IMR-90 (cell line): Measurements from ENCODE around the gene PCID2. TPM values are rescaled to one million over a fixed set of nuclear protein-coding genes. Genes with fewer than 3 reads are reported as not detected.

Experiments
- ATAC-seq: fragments of 200-7000 bp; cut with Tn5 transposase; 2 replicates; pipeline ENCODE4 v1.9.1; 2020; ENCODE audit warnings: low read depth, mild to moderate bottlenecking, moderate library complexity
- BruUV-seq: library from RNA; stranded (reverse); fragments of 400-500 nt; replicated peaks from 2 replicates; lab custom pipeline; 2021; lab: Mats Ljungman, UMichigan
- CTCF ChIA-PET: fragments of 300-600 bp; formaldehyde crosslinking; extraction: SDS; loops from one replicate; lab custom pipeline; 2021; ENCODE audit warnings: antibody characterized with exemption; lab: Yijun Ruan, JAX
- POLR2A ChIA-PET: fragments of 300-600 bp; sonication (Branson Sonifier 250); formaldehyde crosslinking; loops from one replicate; lab custom pipeline; 2022; ENCODE audit warnings: antibody characterized with exemption; ENCODE audit not compliant: unreplicated experiment; lab: Charles Lee
- DNase-seq: peaks from one replicate; pipeline ENCODE4 v3.0.0; 2013
- H2AFZ ChIP-seq: replicated peaks from 2 replicates; pipeline ENCODE3; 2013; ENCODE audit warnings: low read length, mild to moderate bottlenecking; ENCODE audit not compliant: poor library complexity
- H2AK5ac ChIP-seq: 2 replicates; pipeline ENCODE4 v1.6.1; 2013; ENCODE audit warnings: low read depth, low read length, inconsistent platforms
- H2AK9ac ChIP-seq: replicated peaks from 2 replicates; pipeline ENCODE3; 2013; ENCODE audit warnings: mild to moderate bottlenecking, low read depth, low read length, moderate library complexity; ENCODE audit not compliant: poor library complexity
- H2BK120ac ChIP-seq: 2 replicates; pipeline ENCODE4 v1.6.1; 2013; ENCODE audit warnings: low read depth, low read length, inconsistent platforms
- H2BK15ac ChIP-seq: 3 replicates; pipeline ENCODE4 v1.6.1; 2013; ENCODE audit warnings: low read depth, low read length, inconsistent platforms
- H2BK20ac ChIP-seq: 2 replicates; pipeline ENCODE4 v1.6.1; 2013; ENCODE audit warnings: low read depth, mild to moderate bottlenecking, inconsistent platforms, low read length, moderate library complexity
- H2BK5ac ChIP-seq: 2 replicates; pipeline ENCODE4 v1.6.1; 2013; ENCODE audit warnings: mild to moderate bottlenecking, low read depth, low read length, inconsistent platforms; ENCODE audit not compliant: poor library complexity, severe bottlenecking
- H3K14ac ChIP-seq: replicated peaks from 2 replicates; pipeline ENCODE4 v1.6.1; 2013; ENCODE audit warnings: low read depth, low read length, inconsistent platforms
- H3K18ac ChIP-seq: 2 replicates; pipeline ENCODE4 v1.6.1; 2013; ENCODE audit warnings: low read depth, low read length, control low read depth
- H3K23ac ChIP-seq: 2 replicates; pipeline ENCODE4 v1.6.1; 2013; ENCODE audit warnings: low read depth, low read length, inconsistent platforms
- H3K27ac ChIP-seq: 2 replicates; pipeline ENCODE4 v1.5.1; 2013; ENCODE audit warnings: mild to moderate bottlenecking, control low read depth, low read length; ENCODE audit not compliant: insufficient read depth
- H3K27me3 ChIP-seq: 2 replicates; pipeline ENCODE4 v1.6.1; 2013; ENCODE audit warnings: low read length; ENCODE audit not compliant: control insufficient read depth, insufficient read depth
- H3K36me3 ChIP-seq: 2 replicates; pipeline ENCODE4 v1.6.1; 2013; ENCODE audit warnings: low read length, mixed read lengths; ENCODE audit not compliant: control insufficient read depth, insufficient read depth
- H3K4ac ChIP-seq: 2 replicates; pipeline ENCODE4 v1.6.1; 2013; ENCODE audit warnings: low read depth, low read length, inconsistent platforms
- H3K4me1 ChIP-seq: 2 replicates; pipeline ENCODE4 v1.6.1; 2013; ENCODE audit warnings: low read length, mixed read lengths; ENCODE audit not compliant: control insufficient read depth, insufficient read depth
- H3K4me2 ChIP-seq: 2 replicates; pipeline ENCODE4 v1.6.1; 2013; ENCODE audit warnings: low read depth, mild to moderate bottlenecking, control low read depth, low read length, moderate library complexity
- H3K4me3 ChIP-seq: 2 replicates; pipeline ENCODE4 v1.5.1; 2013; ENCODE audit warnings: low read depth, mild to moderate bottlenecking, control low read depth, low read length, moderate library complexity; ENCODE audit not compliant: insufficient read depth
- H3K56ac ChIP-seq: 2 replicates; pipeline ENCODE4 v1.6.1; 2013; ENCODE audit warnings: low read length, inconsistent platforms; ENCODE audit not compliant: insufficient read depth; ENCODE audit errors: extremely low read depth
- H3K79me1 ChIP-seq, 2 experiments: 2 replicates each; pipeline ENCODE4 v1.6.1; 2013; ENCODE audit warnings: low read length in 2 of 2, inconsistent platforms in 1 of 2, low read depth in 1 of 2
- H3K9ac ChIP-seq: 2 replicates; pipeline ENCODE4 v1.6.1; 2013; ENCODE audit warnings: low read depth, low read length, control low read depth
- H3K9me1 ChIP-seq: 2 replicates; pipeline ENCODE4 v1.6.1; 2013; ENCODE audit warnings: low read length, inconsistent platforms; ENCODE audit not compliant: insufficient read depth
- H3K9me3 ChIP-seq: 2 replicates; pipeline ENCODE4 v1.6.1; 2013; ENCODE audit warnings: low read length; ENCODE audit not compliant: control insufficient read depth, insufficient read depth
- H4K20me1 ChIP-seq: 2 replicates; pipeline ENCODE4 v1.6.1; 2013; ENCODE audit warnings: low read length, inconsistent platforms; ENCODE audit not compliant: insufficient read depth
- H4K5ac ChIP-seq: 2 replicates; pipeline ENCODE4 v1.6.1; 2013; ENCODE audit warnings: mild to moderate bottlenecking, low read depth, low read length, control low read depth
- H4K8ac ChIP-seq, 2 experiments: 2 replicates each; pipeline ENCODE4 v1.6.1; 2013; ENCODE audit warnings: low read depth in 2 of 2, low read length in 2 of 2, control low read depth in 1 of 2, inconsistent platforms in 1 of 2
- H4K91ac ChIP-seq: 2 replicates; pipeline ENCODE4 v1.6.1; 2013; ENCODE audit warnings: low read depth, low read length, inconsistent platforms; ENCODE audit not compliant: insufficient read depth
- BHLHE40 ChIP-seq: fragments of 150-350 bp; IDR thresholded peaks from 2 replicates; pipeline ENCODE4 v1.6.1; 2016; ENCODE audit warnings: mild to moderate bottlenecking, low read depth, low read length
- FOS ChIP-seq: fragments of 150-350 bp; IDR thresholded peaks from 2 replicates; pipeline ENCODE4 v1.6.1; 2016; ENCODE audit warnings: low read depth, low read length
- MAFK ChIP-seq: IDR thresholded peaks from 2 replicates; pipeline ENCODE4 v1.6.1; 2012; ENCODE audit warnings: low read depth, low read length, improper control_type of control experiment
- MXI1 ChIP-seq: IDR thresholded peaks from 2 replicates; pipeline ENCODE4 v1.6.1; 2012; ENCODE audit warnings: low read depth, mild to moderate bottlenecking, low read length, moderate library complexity, borderline replicate concordance
- NFE2L2 ChIP-seq: fragments of 150-350 bp; IDR thresholded peaks from 2 replicates; pipeline ENCODE4 v1.6.1; 2016; ENCODE audit warnings: low read depth, mild to moderate bottlenecking, low read length
- POLR2A ChIP-seq: IDR thresholded peaks from 2 replicates; pipeline ENCODE4 v1.6.1; 2012; ENCODE audit warnings: mild to moderate bottlenecking, low read depth, low read length
- RAD21 ChIP-seq: IDR thresholded peaks from 2 replicates; pipeline ENCODE4 v1.6.1; 2012; ENCODE audit warnings: low read length, improper control_type of control experiment
- RCOR1 ChIP-seq: IDR thresholded peaks from 2 replicates; pipeline ENCODE4 v1.6.1; 2012; ENCODE audit warnings: mild to moderate bottlenecking, low read length, improper control_type of control experiment; ENCODE audit not compliant: insufficient replicate concordance
- RFX5 ChIP-seq: IDR thresholded peaks from 2 replicates; pipeline ENCODE4 v1.8.0; 2012; ENCODE audit warnings: low read depth, mild to moderate bottlenecking, low read length, moderate library complexity
- SMC3 ChIP-seq: fragments of 150-350 bp; IDR thresholded peaks from 2 replicates; pipeline ENCODE4 v1.6.1; 2016; ENCODE audit warnings: low read depth, mild to moderate bottlenecking, antibody characterized with exemption, low read length, moderate library complexity
- WGBS, 2 experiments: methylation state at CpG; one replicate each; pipeline versions ENCODE4 v1.1.5 to v1.1.7; 2013; ENCODE audit warnings: missing lambda C conversion rate in 2 of 2; ENCODE audit not compliant: insufficient read length in 1 of 2; ENCODE audit errors: extremely low coverage in 2 of 2; 5-methylcytosine and 5-hydroxymethylcytosine counted together
- dilution Hi-C: fragments of 300-500 bp; cut with HindIII; formaldehyde crosslinking; loops from one replicate; pipeline ENCODE4 v1.14.3; 2018; ENCODE audit warnings: low sequenced_read_pairs; ENCODE audit not compliant: unreplicated experiment
- in situ Hi-C: fragments of 300-500 bp; cut with MboI; formaldehyde crosslinking; loops from 3 replicates; pipeline ENCODE4 v1.14.3; 2019; ENCODE audit warnings: low sequenced_read_pairs, inconsistent platforms, mixed read lengths
- intact Hi-C: fragments of 100-400 bp; cut with micrococcal nuclease; formaldehyde crosslinking; loops from 2 replicates; pipeline ENCODE4 v1.10.0; 2022
- polyA plus RNA-seq, 3 experiments: library from polyadenylated mRNA; depleted of rRNA; stranded (reverse); fragments of >200 nt; gene quantifications; 2 replicates each; pipeline ENCODE4 v1.2.3, GENCODE V29; 2012; ENCODE audit warnings: low replicate concordance in 1 of 3
- total RNA-seq: library from RNA; depleted of rRNA; stranded (reverse); fragments of >200 nt; gene quantifications from 2 replicates; pipeline ENCODE4 v1.2.3, GENCODE V29; 2012
- TF ChIP-seq, protein P1 (sequence below): conservative IDR thresholded peaks from 2 replicates; pipeline ENCODE4 v1.5.1; 2012; ENCODE audit warnings: mild to moderate bottlenecking, low read depth, low read length, improper control_type of control experiment
- TF ChIP-seq, protein P2 (sequence below): fragments of 150-350 bp; IDR thresholded peaks from 2 replicates; pipeline ENCODE4 v1.6.1; 2017; ENCODE audit warnings: mild to moderate bottlenecking, antibody characterized with exemption, low read length, low read depth
- TF ChIP-seq, protein P3 (sequence below): fragments of 150-350 bp; IDR thresholded peaks from 2 replicates; pipeline ENCODE4 v1.6.1; 2016; ENCODE audit warnings: low read depth, mild to moderate bottlenecking, low read length, moderate library complexity, borderline replicate concordance

PCID2 gene
- total and polyA plus RNA-seq, 2 of the 4 experiments (the other 2 are of a cell fraction) = 83.5 to 90.9 TPM

DNA sequence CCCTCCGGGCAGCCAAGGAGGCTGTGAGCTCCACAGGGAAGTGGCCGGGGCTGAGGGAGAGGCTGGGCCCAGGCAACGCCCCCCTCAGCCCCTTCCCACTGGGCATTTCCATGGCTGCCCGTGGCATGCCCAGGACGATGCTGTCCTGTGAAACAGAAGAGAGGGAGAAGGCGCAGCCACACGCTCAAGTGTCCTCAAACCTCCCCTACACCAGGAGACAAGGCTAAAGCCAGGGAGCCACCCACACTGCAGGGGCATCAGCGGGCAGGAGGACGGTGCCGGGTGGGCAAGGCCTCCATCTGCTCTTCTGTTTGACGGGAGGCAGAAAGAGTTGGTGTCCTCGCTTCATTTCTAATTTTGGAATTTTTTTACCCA, 64.2 kb downstream of the PCID2 start:
- H3K79me1 ChIP-seq = no peaks in the 10 kb centered on the region
- H3K4ac ChIP-seq = no peak overlapping the region
- intact Hi-C loops (no loop called here), dilution Hi-C loops (no loop called here), in situ Hi-C loops (no loop called here)
- ATAC-seq (no peak), DNase-seq (no peak)
- H3K9me1 ChIP-seq = no peaks in the 10 kb centered on the region; the same call in 1 of the 2 replicates
- H2AK5ac ChIP-seq = no peak overlapping the region
- no peaks in the 10 kb centered on the region for H4K20me1 ChIP-seq
- no peak overlapping the region for H4K91ac ChIP-seq
- H3K4me1 ChIP-seq = no peaks in the 10 kb centered on the region
- no peak overlapping the region for H3K56ac ChIP-seq
- no CpG with 5 or more reads among the region's 12 CpGs for WGBS, 2 experiments
- H4K5ac ChIP-seq = no peak overlapping the region
- no peak overlapping the region for H3K14ac ChIP-seq
- H2BK15ac ChIP-seq = no peak overlapping the region
- no peaks in the 10 kb centered on the region for H3K9me3 ChIP-seq
- no peak overlapping the region for H3K4me2 ChIP-seq
- H3K4me3 ChIP-seq = no peak overlapping the region
- no TSS peak for BruUV-seq
- TF ChIP-seq SMC3 (no peak), FOS (no peak), POLR2A (no peak), RFX5 (no peak), MXI1 (no peak), NFE2L2 (no peak), RCOR1 (no peak), RAD21 (no peak), MAFK (no peak), BHLHE40 (no peak)
- TF ChIP-seq, protein P1, sequence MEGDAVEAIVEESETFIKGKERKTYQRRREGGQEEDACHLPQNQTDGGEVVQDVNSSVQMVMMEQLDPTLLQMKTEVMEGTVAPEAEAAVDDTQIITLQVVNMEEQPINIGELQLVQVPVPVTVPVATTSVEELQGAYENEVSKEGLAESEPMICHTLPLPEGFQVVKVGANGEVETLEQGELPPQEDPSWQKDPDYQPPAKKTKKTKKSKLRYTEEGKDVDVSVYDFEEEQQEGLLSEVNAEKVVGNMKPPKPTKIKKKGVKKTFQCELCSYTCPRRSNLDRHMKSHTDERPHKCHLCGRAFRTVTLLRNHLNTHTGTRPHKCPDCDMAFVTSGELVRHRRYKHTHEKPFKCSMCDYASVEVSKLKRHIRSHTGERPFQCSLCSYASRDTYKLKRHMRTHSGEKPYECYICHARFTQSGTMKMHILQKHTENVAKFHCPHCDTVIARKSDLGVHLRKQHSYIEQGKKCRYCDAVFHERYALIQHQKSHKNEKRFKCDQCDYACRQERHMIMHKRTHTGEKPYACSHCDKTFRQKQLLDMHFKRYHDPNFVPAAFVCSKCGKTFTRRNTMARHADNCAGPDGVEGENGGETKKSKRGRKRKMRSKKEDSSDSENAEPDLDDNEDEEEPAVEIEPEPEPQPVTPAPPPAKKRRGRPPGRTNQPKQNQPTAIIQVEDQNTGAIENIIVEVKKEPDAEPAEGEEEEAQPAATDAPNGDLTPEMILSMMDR = no peak
- TF ChIP-seq, protein P2, sequence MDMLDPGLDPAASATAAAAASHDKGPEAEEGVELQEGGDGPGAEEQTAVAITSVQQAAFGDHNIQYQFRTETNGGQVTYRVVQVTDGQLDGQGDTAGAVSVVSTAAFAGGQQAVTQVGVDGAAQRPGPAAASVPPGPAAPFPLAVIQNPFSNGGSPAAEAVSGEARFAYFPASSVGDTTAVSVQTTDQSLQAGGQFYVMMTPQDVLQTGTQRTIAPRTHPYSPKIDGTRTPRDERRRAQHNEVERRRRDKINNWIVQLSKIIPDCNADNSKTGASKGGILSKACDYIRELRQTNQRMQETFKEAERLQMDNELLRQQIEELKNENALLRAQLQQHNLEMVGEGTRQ = no peak
- TF ChIP-seq, protein P3, sequence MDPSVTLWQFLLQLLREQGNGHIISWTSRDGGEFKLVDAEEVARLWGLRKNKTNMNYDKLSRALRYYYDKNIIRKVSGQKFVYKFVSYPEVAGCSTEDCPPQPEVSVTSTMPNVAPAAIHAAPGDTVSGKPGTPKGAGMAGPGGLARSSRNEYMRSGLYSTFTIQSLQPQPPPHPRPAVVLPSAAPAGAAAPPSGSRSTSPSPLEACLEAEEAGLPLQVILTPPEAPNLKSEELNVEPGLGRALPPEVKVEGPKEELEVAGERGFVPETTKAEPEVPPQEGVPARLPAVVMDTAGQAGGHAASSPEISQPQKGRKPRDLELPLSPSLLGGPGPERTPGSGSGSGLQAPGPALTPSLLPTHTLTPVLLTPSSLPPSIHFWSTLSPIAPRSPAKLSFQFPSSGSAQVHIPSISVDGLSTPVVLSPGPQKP = no peak
- H3K36me3 ChIP-seq = 0 out of 2 replicates have a peak, but pooled peaks cover 1% of the 10 kb centered on the region
- H2AFZ ChIP-seq = no peak overlapping the region
- H2AK9ac ChIP-seq = no peak overlapping the region
- H3K27me3 ChIP-seq = 0 out of 2 replicates have a peak, but pooled peaks cover 2% of the 10 kb centered on the region
- H2BK20ac ChIP-seq = no peak overlapping the region
- POLR2A ChIA-PET = no interaction called here
- H4K8ac ChIP-seq = no peak overlapping the region
- no peak overlapping the region for H2BK120ac ChIP-seq
- CTCF ChIA-PET = no interaction called here
- no peak overlapping the region for H3K23ac ChIP-seq
- H3K18ac ChIP-seq = no peak overlapping the region
- H2BK5ac ChIP-seq = no peak overlapping the region
- H3K27ac ChIP-seq = no peak overlapping the region
- no peak overlapping the region for H3K9ac ChIP-seq
